Right lobe of liver (tissue), 6 donors: Measurements from ENCODE around the gene ANP32B. TPM values are rescaled to one million over a fixed set of nuclear protein-coding genes. Genes with fewer than 3 reads are reported as not detected.

Experiments used
- ATAC-seq, 4 donors: fragments of 200-7000 bp; cut with Tn5 transposase; one replicate each; pipeline ENCODE4 v1.9.1; 2020; ENCODE audit warnings: mild to moderate bottlenecking in 4 of 4, moderate library complexity in 4 of 4
- DNase-seq, 3 donors: peaks; one replicate each; pipeline ENCODE4 v3.0.0-alpha.2; 2020
- H3K27ac ChIP-seq, 3 donors: fragments of 200-600 bp; one replicate each; pipeline ENCODE4 v1.8.0; 2022
- H3K27me3 ChIP-seq, 2 donors: fragments of 200-600 bp; one replicate each; pipeline ENCODE4 v1.8.0; 2022
- H3K36me3 ChIP-seq, 4 donors: fragments of 200-600 bp; sonication (generic) in 1 of 4; one replicate each; pipeline versions ENCODE4 v1.5.1 to v1.8.0; 2017 to 2022; ENCODE audit warnings: control low read depth in 1 of 4
- H3K4me1 ChIP-seq, 4 donors: fragments of 200-600 bp; sonication (generic) in 1 of 4; one replicate each; pipeline versions ENCODE4 v1.5.1 to v1.8.0; 2017 to 2022; ENCODE audit warnings: control low read depth in 1 of 4
- H3K4me3 ChIP-seq, 3 donors: fragments of 200-600 bp; one replicate each; pipeline ENCODE4 v1.8.0; 2022
- H3K9me3 ChIP-seq, 4 donors: fragments of 200-600 bp; sonication (generic) in 1 of 4; one replicate each; pipeline versions ENCODE4 v1.5.1 to v1.8.0; 2017 to 2022; ENCODE audit warnings: control low read depth in 1 of 4
- CTCF ChIP-seq, 4 donors: fragments of 200-600 bp in 3 of 4; fragments of 450-650 bp in 1 of 4; IDR thresholded peaks; one replicate each; pipeline versions ENCODE4 v1.5.1 to v1.8.0; 2016 to 2022; ENCODE audit warnings: antibody characterized with exemption in 4 of 4, mild to moderate bottlenecking in 2 of 4
- POLR2A ChIP-seq: fragments of 450-650 bp; IDR thresholded peaks from one replicate; pipeline ENCODE4 v1.6.1; 2017; ENCODE audit warnings: antibody characterized with exemption, mild to moderate bottlenecking
- WGBS: methylation state at CpG from one replicate; pipeline ENCODE4 v1.1.6; 2018; ENCODE audit warnings: low coverage, low lambda C conversion rate; ENCODE audit not compliant: insufficient coverage; ENCODE audit errors: missing lambda C conversion rate; 5-methylcytosine and 5-hydroxymethylcytosine counted together
- intact Hi-C, 2 donors: fragments of 100-400 bp; cut with DNase I; formaldehyde crosslinking; loops; one replicate each; pipeline versions ENCODE4 v1.11.2 to v1.14.1; 2022
- total RNA-seq, 6 experiments: library from RNA; depleted of rRNA in 2 of 6; stranded (reverse); fragments of >200 nt in 2 of 6; fragmentation: NEBNext Ultra II Directional in 3 of 6; extraction: Animal tissue kit (Norgen Biotek cat#: 25700) in 3 of 6; gene quantifications; one replicate each; pipeline versions ENCODE4 v1.1.0 to v1.2.4, GENCODE V29; 2016 to 2023
- donor health status: DM: no; HTN: yes; CAD: no.
- donor health status: DM: no; HTN: no; CAD: no.
- donor health status: DM: no; HTN: no; CAD: no.
- donor health status: DM: no; HTN: yes; CAD: no.
- donor health status: DM: no; HTN: yes; CAD: no.

Gene ANP32B
- total RNA-seq, 6 experiments from 2014 or later, result 8.2 to 38.0 (median 30.6) TPM

- H3K36me3 ChIP-seq, result no peaks in the 10 kb centered on the region
- H3K27me3 ChIP-seq, result no peaks in the 10 kb centered on the region
- intact Hi-C loops, result no loop called here
- peak in 2 of 3 donors; percentile 35 to 55 for DNase-seq
- H3K27ac ChIP-seq, result peak overlapping the region; percentile 95 to 97 (median 96)
- TF ChIP-seq POLR2A (no peak), CTCF (IDR thresholded peaks at IDR 0.05) (no peak)
- WGBS, result 38% methylated on average over 12 of the region's 59 CpGs
- peaks cover 0 to 5% (median 2%) of the 10 kb centered on the region in 4 donors for H3K4me1 ChIP-seq
- peak overlapping the region; percentile 84 to 94 (median 84) for H3K4me3 ChIP-seq
- ATAC-seq, result no peak
- H3K9me3 ChIP-seq, result no peaks in the 10 kb centered on the region
Measured at GRCh38 chr9:97985058-97985861, 2.1 kb downstream of the ANP32B start.

- 74% methylated on average over 5 of the region's 5 CpGs for WGBS
- no peaks in the 10 kb centered on the region for H3K9me3 ChIP-seq
- intact Hi-C loops, result no loop called here
- no peak overlapping the region for H3K27ac ChIP-seq
- TF ChIP-seq POLR2A (no peak), CTCF (IDR thresholded peaks at IDR 0.05) (no peak)
- H3K4me3 ChIP-seq, result no peak overlapping the region
- DNase-seq (no peak), ATAC-seq (no peak)
- no peaks in the 10 kb centered on the region for H3K27me3 ChIP-seq
- no peaks in the 10 kb centered on the region for H3K36me3 ChIP-seq
- peaks cover 0 to 13% (median 6%) of the 10 kb centered on the region in 4 donors for H3K4me1 ChIP-seq
Measured at GRCh38 chr9:97987487-97987886, 4.3 kb downstream of the ANP32B start.

- intact Hi-C loops, result no loop called here
- 64% methylated on average over 2 of the region's 2 CpGs for WGBS
- Histone ChIP-seq H3K36me3 (no peaks in the 10 kb centered on the region), H3K9me3 (no peaks in the 10 kb centered on the region), H3K27ac (no peak overlapping the region), H3K27me3 (no peaks in the 10 kb centered on the region), H3K4me3 (no peak overlapping the region), H3K4me1 (peaks cover 0 to 18% (median 6%) of the 10 kb centered on the region in 4 donors)
- TF ChIP-seq POLR2A (no peak), CTCF (IDR thresholded peaks at IDR 0.05) (no peak)
- DNase-seq (no peak), ATAC-seq (no peak)
Measured at GRCh38 chr9:97990259-97990658, 7.1 kb downstream of the ANP32B start.

- Histone ChIP-seq H3K27me3 (no peaks in the 10 kb centered on the region), H3K36me3 (peaks cover 0 to 3% (median under 1%) of the 10 kb centered on the region in 4 donors), H3K4me3 (no peak overlapping the region), H3K27ac (no peak overlapping the region), H3K4me1 (peaks cover 0 to 15% (median 3%) of the 10 kb centered on the region in 4 donors), H3K9me3 (no peaks in the 10 kb centered on the region)
- ATAC-seq, result no peak
- intact Hi-C loops, result no loop called here
- 68% methylated on average over 5 of the region's 5 CpGs for WGBS
- TF ChIP-seq POLR2A (no peak), CTCF (IDR thresholded peaks at IDR 0.05) (no peak)
- no peak for DNase-seq
Measured at GRCh38 chr9:97991818-97992217, 8.7 kb downstream of the ANP32B start.
